IPS-15b (cell line): ENCODE measurements around the gene TTC39A.

ENCODE experiments used
- H3K27me3 ChIP-seq: one replicate; pipeline ENCODE4 v1.6.1; 2013; ENCODE audit warnings: low read length; ENCODE audit not compliant: control insufficient read depth, insufficient read depth
- H3K36me3 ChIP-seq: one replicate; pipeline ENCODE4 v1.6.1; 2013; ENCODE audit warnings: low read length; ENCODE audit not compliant: control insufficient read depth, insufficient read depth
- H3K4me1 ChIP-seq: one replicate; pipeline ENCODE4 v1.6.1; 2013; ENCODE audit warnings: mild to moderate bottlenecking, low read length; ENCODE audit not compliant: control insufficient read depth, insufficient read depth
- H3K4me3 ChIP-seq: one replicate; pipeline ENCODE4 v1.5.1; 2013; ENCODE audit warnings: low read depth, low read length
- H3K9ac ChIP-seq: one replicate; pipeline ENCODE4 v1.6.1; 2013; ENCODE audit warnings: low read depth, mild to moderate bottlenecking, low read length
- H3K9me3 ChIP-seq: one replicate; pipeline ENCODE4 v1.6.1; 2013; ENCODE audit warnings: mild to moderate bottlenecking, low read length; ENCODE audit not compliant: control insufficient read depth, insufficient read depth

Gene TTC39A

GRCh38 chr1:51347398-51348146 lies 17.2 kb upstream of the TTC39A start:
- H3K36me3 ChIP-seq: no peaks in the 10 kb centered on the region

DNA sequence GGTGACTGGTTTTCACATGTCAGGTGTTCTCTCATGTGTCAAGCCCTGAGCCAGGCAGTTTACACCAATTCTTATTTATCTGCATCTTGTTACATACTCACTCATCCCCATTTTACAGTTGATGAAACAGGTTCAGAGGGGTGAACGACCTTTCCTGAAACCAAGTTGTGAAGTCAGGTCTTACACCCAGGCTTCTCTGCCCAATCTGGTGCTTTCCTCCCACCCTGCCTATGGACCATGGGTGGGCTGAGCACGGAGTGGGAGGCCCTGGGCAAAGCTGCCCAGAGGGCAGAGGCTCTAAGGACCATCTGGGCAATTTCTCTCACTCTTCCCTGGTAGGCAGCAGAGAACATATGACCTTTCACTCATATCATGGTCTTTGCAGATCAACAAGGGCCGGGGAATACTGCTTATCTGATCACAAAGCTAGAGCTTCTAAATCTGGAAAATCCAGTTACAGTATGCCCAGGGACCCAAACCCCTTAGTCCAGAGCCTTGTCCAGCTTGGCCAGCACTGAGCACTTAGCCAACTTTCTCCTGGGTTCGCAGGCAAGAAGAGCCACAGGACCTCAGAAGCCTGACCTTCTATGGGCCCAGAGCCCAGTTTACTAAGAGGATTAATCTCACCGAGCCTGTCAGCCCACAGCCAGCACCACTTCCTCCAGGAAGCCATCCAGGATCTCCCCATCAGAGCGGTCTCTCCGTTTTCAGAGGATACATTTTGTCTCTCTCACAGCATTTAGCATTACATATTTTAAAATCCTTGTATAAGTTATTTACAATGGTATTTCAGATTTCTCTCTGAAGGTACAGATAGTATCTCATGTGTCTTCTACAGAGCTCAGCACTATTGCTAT lies 16.0 kb upstream of the TTC39A start:
- no peaks in the 10 kb centered on the region for H3K4me1 ChIP-seq
- H3K27me3 ChIP-seq: peaks cover 17% of the 10 kb centered on the region
- no peak overlapping the region for H3K9ac ChIP-seq
- H3K9me3 ChIP-seq: no peaks in the 10 kb centered on the region
- no peak overlapping the region for H3K4me3 ChIP-seq
- H3K36me3 ChIP-seq: no peaks in the 10 kb centered on the region

More at GRCh38 chr1:51347398-51348146, 17.2 kb upstream of the TTC39A start:
- Histone ChIP-seq H3K4me1 (no peaks in the 10 kb centered on the region), H3K9me3 (no peaks in the 10 kb centered on the region), H3K4me3 (no peak overlapping the region), H3K27me3 (peaks cover 17% of the 10 kb centered on the region), H3K9ac (no peak overlapping the region)

GRCh38 chr1:51345300-51345687 lies 14.9 kb upstream of the TTC39A start:
- no peaks in the 10 kb centered on the region for H3K36me3 ChIP-seq
- peaks cover 17% of the 10 kb centered on the region for H3K27me3 ChIP-seq
- H3K4me3 ChIP-seq: peak overlapping the region; percentile 30
- H3K9ac ChIP-seq: no peak overlapping the region
- no peaks in the 10 kb centered on the region for H3K9me3 ChIP-seq
- H3K4me1 ChIP-seq: no peaks in the 10 kb centered on the region

GRCh38 chr1:51344602-51345299 lies 14.4 kb upstream of the TTC39A start:
- peak overlapping the region; percentile 54 for H3K9ac ChIP-seq
- H3K36me3 ChIP-seq: no peaks in the 10 kb centered on the region
- no peaks in the 10 kb centered on the region for H3K9me3 ChIP-seq
- H3K27me3 ChIP-seq: peaks cover 17% of the 10 kb centered on the region
- no peaks in the 10 kb centered on the region for H3K4me1 ChIP-seq
- H3K4me3 ChIP-seq: peak overlapping the region; percentile 63

DNA sequence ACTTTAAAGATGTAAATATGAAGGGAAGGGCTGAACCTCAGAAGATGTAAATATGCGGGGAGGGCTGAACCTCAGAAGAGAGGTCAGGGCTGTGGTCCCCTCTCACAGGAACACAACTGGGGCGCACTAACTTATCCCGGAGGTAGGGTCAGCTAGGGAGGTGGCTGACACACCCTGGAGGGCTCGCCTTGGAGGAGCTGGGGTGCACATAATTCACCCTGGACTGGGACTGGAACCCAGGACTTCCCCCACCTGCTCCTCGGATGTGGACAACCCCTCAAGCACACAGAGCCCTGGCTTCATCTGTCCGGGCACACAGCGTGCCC lies 13.9 kb upstream of the TTC39A start:
- peak overlapping the region; percentile 63 for H3K4me3 ChIP-seq
- H3K9ac ChIP-seq: peak overlapping the region; percentile 54
- H3K27me3 ChIP-seq: peaks cover 17% of the 10 kb centered on the region
- H3K4me1 ChIP-seq: no peaks in the 10 kb centered on the region
- no peaks in the 10 kb centered on the region for H3K36me3 ChIP-seq
- H3K9me3 ChIP-seq: no peaks in the 10 kb centered on the region

DNA sequence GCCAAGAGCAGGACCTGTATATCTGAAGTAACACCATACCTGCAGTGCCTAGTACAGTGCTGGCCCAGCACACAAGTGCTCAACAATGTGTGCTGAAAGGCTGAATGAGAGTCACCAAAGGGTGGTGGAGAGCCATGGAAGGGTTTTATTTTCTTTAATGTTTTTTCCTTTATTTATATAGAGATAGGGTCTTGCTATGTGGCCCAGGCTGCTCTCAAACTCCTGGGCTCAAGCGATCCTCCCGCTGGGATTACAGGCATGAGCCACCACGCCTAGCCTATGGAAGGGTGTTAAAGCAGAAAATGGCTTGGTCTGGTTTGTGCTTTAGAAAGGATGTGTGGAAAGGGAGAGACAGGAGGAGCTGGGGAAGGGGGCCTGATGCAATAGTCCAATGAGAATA lies 13.3 kb upstream of the TTC39A start:
- no peak overlapping the region for H3K9ac ChIP-seq
- H3K9me3 ChIP-seq: no peaks in the 10 kb centered on the region
- H3K4me1 ChIP-seq: no peaks in the 10 kb centered on the region
- H3K4me3 ChIP-seq: no peak overlapping the region
- H3K36me3 ChIP-seq: no peaks in the 10 kb centered on the region
- peaks cover 17% of the 10 kb centered on the region for H3K27me3 ChIP-seq

- H3K9ac ChIP-seq: no peak overlapping the region
- no peaks in the 10 kb centered on the region for H3K9me3 ChIP-seq
- H3K4me1 ChIP-seq: no peaks in the 10 kb centered on the region
- H3K27me3 ChIP-seq: peaks cover 17% of the 10 kb centered on the region
- H3K4me3 ChIP-seq: no peak overlapping the region
- no peaks in the 10 kb centered on the region for H3K36me3 ChIP-seq
Observed at GRCh38 chr1:51342591-51343206, 12.3 kb upstream of the TTC39A start.

DNA sequence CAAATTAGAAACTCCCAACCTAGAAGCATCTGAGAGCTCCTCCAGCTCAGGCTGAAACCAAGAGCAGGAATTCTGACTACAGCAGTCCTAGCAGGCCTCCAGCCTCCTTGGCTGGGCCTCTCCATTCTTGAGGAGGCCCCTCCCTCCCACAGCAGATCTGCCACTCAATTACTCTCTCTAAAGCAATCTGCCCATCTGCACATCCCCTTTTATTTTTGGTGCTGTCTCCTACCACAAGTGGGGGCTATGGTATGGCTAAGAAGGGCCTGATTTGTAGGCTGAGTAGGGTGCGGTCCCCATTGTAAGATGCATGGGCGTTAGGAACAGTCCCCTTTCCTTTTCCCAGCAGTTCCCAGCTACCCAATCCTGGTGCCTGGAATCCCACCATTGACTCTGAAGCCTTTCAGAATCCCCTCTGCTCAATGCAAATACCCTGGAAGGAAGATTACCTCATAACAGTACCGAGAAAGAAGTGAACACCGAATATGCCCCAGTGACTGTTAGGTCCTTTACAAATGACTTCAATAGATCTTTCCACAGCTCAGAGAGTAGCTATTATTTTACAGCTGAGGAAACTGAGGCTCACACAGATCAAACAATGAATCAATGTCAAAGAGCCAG lies 11.6 kb upstream of the TTC39A start:
- Histone ChIP-seq H3K9me3 (no peaks in the 10 kb centered on the region), H3K36me3 (no peaks in the 10 kb centered on the region), H3K4me1 (no peaks in the 10 kb centered on the region), H3K9ac (no peak overlapping the region), H3K27me3 (peaks cover 17% of the 10 kb centered on the region), H3K4me3 (no peak overlapping the region)

DNA sequence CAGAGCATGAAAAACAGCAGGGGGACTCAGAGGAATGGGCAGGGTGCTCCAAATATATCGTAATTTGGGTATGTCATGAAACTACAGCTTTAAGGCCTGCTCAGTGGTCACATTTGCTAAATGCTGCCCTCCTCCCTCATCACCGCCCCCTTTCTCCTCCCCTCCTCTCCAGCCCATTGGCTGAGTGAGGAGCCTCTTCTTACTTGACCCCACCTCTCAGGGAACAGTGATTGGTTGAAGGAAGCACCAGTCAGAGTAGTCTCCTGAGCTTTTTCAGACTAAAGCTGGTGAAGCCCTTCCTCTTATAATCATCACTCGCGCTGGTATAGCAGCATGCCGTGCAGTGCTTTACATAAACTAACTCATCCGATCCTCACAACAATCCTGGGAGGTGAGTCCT lies 10.0 kb upstream of the TTC39A start:
- H3K9me3 ChIP-seq: no peaks in the 10 kb centered on the region
- H3K27me3 ChIP-seq: peaks cover 17% of the 10 kb centered on the region

GRCh38 chr1:51336711-51337110 lies 6.3 kb upstream of the TTC39A start:
- no peak overlapping the region for H3K9ac ChIP-seq
- H3K9me3 ChIP-seq: no peaks in the 10 kb centered on the region
- H3K4me3 ChIP-seq: no peak overlapping the region
- peaks cover 2% of the 10 kb centered on the region for H3K4me1 ChIP-seq
- peaks cover 2% of the 10 kb centered on the region for H3K27me3 ChIP-seq
- no peaks in the 10 kb centered on the region for H3K36me3 ChIP-seq

More for the DNA sequence above, 10.0 kb upstream of the TTC39A start:
- Histone ChIP-seq H3K4me1 (no peaks in the 10 kb centered on the region), H3K4me3 (no peak overlapping the region), H3K36me3 (no peaks in the 10 kb centered on the region), H3K9ac (no peak overlapping the region)

- H3K27me3 ChIP-seq: peaks cover 3% of the 10 kb centered on the region
- no peak overlapping the region for H3K4me3 ChIP-seq
- no peak overlapping the region for H3K9ac ChIP-seq
- H3K36me3 ChIP-seq: no peaks in the 10 kb centered on the region
- peaks cover 3% of the 10 kb centered on the region for H3K4me1 ChIP-seq
- H3K9me3 ChIP-seq: no peaks in the 10 kb centered on the region
Observed at GRCh38 chr1:51336004-51336403, 5.6 kb upstream of the TTC39A start.
